C4-2B (cell line): ENCODE results near the gene STAG3.
"Not testable (repeated sequence)": the region's sequence is repeated elsewhere in the genome, so short reads cannot be mapped to it uniquely, and the experiment has no call there.

Experiments used
- CTCF ChIP-seq: fragments of 450-650 bp; conservative IDR thresholded peaks from 2 replicates; pipeline ENCODE4 v1.5.1; 2017; ENCODE audit warnings: mild to moderate bottlenecking
- ZFX ChIP-seq: fragments of 450-650 bp; IDR thresholded peaks from 2 replicates; pipeline ENCODE4 v1.6.1; 2017

DNA sequence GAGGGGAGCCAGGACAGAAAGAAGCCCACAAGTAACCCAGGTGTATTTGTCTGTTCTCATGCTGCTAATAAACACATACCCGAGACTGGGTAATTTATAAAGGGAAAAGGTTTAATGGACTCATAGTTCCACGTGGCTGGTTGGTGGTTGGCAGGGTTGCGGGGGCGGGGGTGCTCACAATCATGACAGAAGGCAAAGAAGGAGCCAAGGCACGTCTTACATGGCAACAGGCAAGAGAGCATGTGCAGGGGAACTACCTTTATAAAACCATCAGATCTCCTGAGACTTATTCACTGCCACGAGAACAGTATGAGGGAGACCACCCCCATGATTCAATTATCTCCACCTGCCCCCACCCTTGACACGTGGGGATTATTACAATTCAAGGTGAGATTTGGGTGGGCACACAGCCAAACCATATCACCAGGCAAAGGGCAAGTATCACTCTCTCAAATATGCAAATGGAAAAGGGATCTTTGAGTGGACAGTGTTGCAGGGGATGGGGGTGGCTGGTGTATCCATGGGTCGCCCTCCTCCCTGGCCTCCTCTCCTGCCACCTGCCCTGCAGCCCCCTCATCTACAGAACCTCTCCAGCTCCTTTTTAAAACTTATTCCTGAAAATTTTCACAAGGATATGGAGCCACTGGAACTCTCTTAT, 57.1 kb downstream of the STAG3 start:
- TF ChIP-seq CTCF, ZFX: not testable (repeated sequence)
